HepG2 (cell line): ENCODE data around the gene B3GNT8. TPM values are rescaled to one million over a fixed set of nuclear protein-coding genes. Genes with fewer than 3 reads are reported as not detected.

ENCODE experiments used
- ATAC-seq: fragments of 200-7000 bp; cut with Tn5 transposase; 3 replicates; pipeline ENCODE4 v1.9.1; 2020; ENCODE audit warnings: mild to moderate bottlenecking, moderate library complexity
- BruUV-seq: library from RNA; stranded (reverse); fragments of 400-500 nt; replicated peaks from 2 replicates; lab custom pipeline; 2021; lab: Mats Ljungman, UMichigan
- CTCF ChIA-PET: fragments of 300-600 bp; formaldehyde crosslinking; extraction: SDS; loops from one replicate; lab custom pipeline; 2021; ENCODE audit warnings: low total read pairs, inconsistent platforms, low intra/inter-chr PET ratio; lab: Yijun Ruan, JAX
- POLR2A ChIA-PET: fragments of 350-600 bp; sonication (Branson Sonifier 250); formaldehyde crosslinking; loops from one replicate; lab custom pipeline; 2020; ENCODE audit warnings: antibody characterized with exemption, inconsistent platforms; lab: Yijun Ruan, JAX
- DNase-seq: peaks from one replicate; pipeline ENCODE4 v3.0.0-alpha.2; 2015; ENCODE audit warnings: low spot score
- FAIRE-seq: peaks from 3 replicates; lab custom pipeline; 2011; peaks lifted over from hg19 to GRCh38; lab: Jason Lieb, UNC
- H2AFZ ChIP-seq: one replicate; pipeline ENCODE4 v1.6.1; 2011; ENCODE audit warnings: low read length, inconsistent platforms
- H3K27ac ChIP-seq: fragments of 300-600 bp; 3 replicates; pipeline ENCODE4 v1.8.0; 2011; ENCODE audit warnings: mixed run types, mild to moderate bottlenecking, mixed read lengths, low read length, inconsistent platforms; ENCODE audit not compliant: insufficient read depth; ENCODE audit errors: extremely low read length
- H3K27me3 ChIP-seq, 2 experiments: fragments of 200-600 bp in 1 of 2; 2 replicates in 1 of 2; 3 replicates in 1 of 2; pipeline versions ENCODE4 v1.6.0 to v1.8.0; 2011; ENCODE audit warnings: low read length in 2 of 2, mild to moderate bottlenecking in 2 of 2, moderate library complexity in 2 of 2, inconsistent platforms in 1 of 2; ENCODE audit not compliant: insufficient read depth in 2 of 2, control insufficient read depth in 1 of 2
- H3K36me3 ChIP-seq, 2 experiments: fragments of 200-600 bp in 1 of 2; replicated peaks in 1 of 2; 2 replicates in 1 of 2; 3 replicates in 1 of 2; pipeline versions ENCODE4 v1.5.1 to v1.8.0; 2011; ENCODE audit warnings: low read length in 2 of 2, inconsistent platforms in 1 of 2; ENCODE audit not compliant: insufficient read depth in 2 of 2, control insufficient read depth in 1 of 2
- H3K4me1 ChIP-seq: 2 replicates; pipeline ENCODE4 v1.5.1; 2012; ENCODE audit warnings: low read length, inconsistent platforms; ENCODE audit not compliant: insufficient read depth
- H3K4me2 ChIP-seq: 2 replicates; pipeline ENCODE4 v1.6.0; 2011; ENCODE audit warnings: low read depth, low read length, inconsistent platforms
- H3K4me3 ChIP-seq, 3 experiments: fragments of 200-600 bp in 1 of 3; sonication (generic), shearing (Covaris generic) in 1 of 3; replicated peaks in 1 of 3; 2 replicates each; pipeline ENCODE4 v1.5.1; 2011 to 2016; ENCODE audit warnings: low read length in 3 of 3, inconsistent platforms in 2 of 3, low read depth in 2 of 3, mild to moderate bottlenecking in 2 of 3, control low read depth in 1 of 3, mixed read lengths in 1 of 3; ENCODE audit not compliant: insufficient read depth in 1 of 3
- H3K79me2 ChIP-seq: one replicate; pipeline ENCODE4 v1.6.1; 2011; ENCODE audit warnings: low read length, inconsistent platforms; ENCODE audit not compliant: insufficient read depth
- H3K9ac ChIP-seq: 2 replicates; pipeline ENCODE4 v1.6.0; 2011; ENCODE audit warnings: mild to moderate bottlenecking, low read depth, low read length, inconsistent platforms; ENCODE audit not compliant: insufficient read depth
- H3K9me3 ChIP-seq: 2 replicates; pipeline ENCODE4 v1.5.1; 2012; ENCODE audit warnings: mild to moderate bottlenecking, low read length
- H4K20me1 ChIP-seq: 2 replicates; pipeline ENCODE4 v1.6.0; 2011; ENCODE audit warnings: inconsistent platforms, mild to moderate bottlenecking, low read length, moderate library complexity; ENCODE audit not compliant: insufficient read depth
- AGO2 ChIP-seq: fragments of 200-400 bp; formaldehyde crosslinking; optimal IDR thresholded peaks from 2 replicates; pipeline ENCODE3; 2017; ENCODE audit warnings: mild to moderate bottlenecking, low read depth, low read length, moderate library complexity
- CHD2 ChIP-seq: IDR thresholded peaks from 2 replicates; pipeline ENCODE4 v1.6.1; 2011; ENCODE audit warnings: low read depth, low read length, improper control_type of control experiment
- E2F1 ChIP-seq: sonication (generic); formaldehyde crosslinking; IDR thresholded peaks from 2 replicates; pipeline ENCODE4 v1.5.0; 2020; ENCODE audit warnings: missing genetic modification reagents
- RFXANK ChIP-seq: IDR thresholded peaks from 2 replicates; pipeline ENCODE4 v1.6.1; 2016
- ZBTB14 ChIP-seq: sonication (generic); formaldehyde crosslinking; IDR thresholded peaks from 2 replicates; pipeline ENCODE4 v1.4.0; 2020; ENCODE audit warnings: missing genetic modification reagents
- WGBS: methylation state at CpG from one replicate; pipeline ENCODE4 v1.1.6; 2017; ENCODE audit warnings: low lambda C conversion rate; 5-methylcytosine and 5-hydroxymethylcytosine counted together
- in situ Hi-C: cut with HindIII; loops from 2 replicates; pipeline ENCODE4 v1.10.0; 2017; ENCODE audit warnings: low pct_unique_long_range_greater_than_20kb; ENCODE audit not compliant: extremely low pct_ligation_motif_present
- intact Hi-C: fragments of 100-400 bp; cut with micrococcal nuclease; formaldehyde crosslinking; loops from one replicate; pipeline ENCODE4 v1.10.0; 2022; ENCODE audit not compliant: unreplicated experiment
- polyA plus RNA-seq, 8 experiments: library from polyadenylated mRNA; depleted of rRNA in 3 of 8; stranded (reverse) in 7 of 8; unstranded in 1 of 8; fragments of >200 nt; fragmentation: Illumina TruSeq in 4 of 8; extraction: Trizol in 4 of 8; gene quantifications; 2 replicates each; pipeline versions ENCODE4 v1.2.1 to v1.2.3, GENCODE V29; 2011 to 2016; ENCODE audit warnings: low read depth in 4 of 8, missing spikeins in 1 of 8, mixed read lengths in 1 of 8; ENCODE audit not compliant: insufficient read depth in 1 of 8
- total RNA-seq, 5 experiments: library from RNA; depleted of rRNA; stranded (reverse); fragments of >200 nt; fragmentation: Illumina TruSeq; extraction: Trizol; gene quantifications; 2 replicates each; pipeline ENCODE4 v1.2.3, GENCODE V29; 2016; ENCODE audit warnings: low read depth in 1 of 5

B3GNT8 gene
- total and polyA plus RNA-seq, 2 of the 13 experiments (the other 11 are each of a cell fraction or from before 2014, with no cell fraction given) = 0.26 to 1.9 TPM

- FAIRE-seq (no peak), DNase-seq (no peak)
- no peak overlapping the region for H3K27ac ChIP-seq
- no peak overlapping the region for H2AFZ ChIP-seq
- no peak overlapping the region for H3K9ac ChIP-seq
- 86% methylated on average over 11 of the region's 11 CpGs for WGBS
- no peak overlapping the region for H3K4me2 ChIP-seq
- peaks cover 20 to 29% of the 10 kb centered on the region in 2 experiments; a peak in 4 of 5 replicates for H3K36me3 ChIP-seq
- H3K79me2 ChIP-seq = peaks cover 13% of the 10 kb centered on the region
- intact Hi-C loops (no loop called here), in situ Hi-C loops (no loop called here)
- peaks cover 30% of the 10 kb centered on the region for H3K4me1 ChIP-seq
- H3K9me3 ChIP-seq = no peaks in the 10 kb centered on the region
- H3K4me3 ChIP-seq = no peak overlapping the region
- TF ChIP-seq E2F1 (CRISPR knock-in tag) = no peak
- TF ChIP-seq ZBTB14 (CRISPR knock-in tag) = no peak
- no peak for TF ChIP-seq RFXANK
- TF ChIP-seq, all 625 proteins: peak for 0
- Histone ChIP-seq H4K20me1 (no peaks in the 10 kb centered on the region), H3K27me3 (no peaks in the 10 kb centered on the region)
- no peak for ATAC-seq
- BruUV-seq = no TSS peak
- ChIA-PET CTCF (no interaction called here), POLR2A (no interaction called here)
Observed at GRCh38 chr19:41391618-41392017, 35.6 kb downstream of the B3GNT8 start.

- ChIA-PET POLR2A (no interaction called here), CTCF (no interaction called here)
- BruUV-seq = no TSS peak
- intact Hi-C loops = no loop called here
- Histone ChIP-seq H2AFZ (no peak overlapping the region), H3K9me3 (no peaks in the 10 kb centered on the region), H3K79me2 (no peaks in the 10 kb centered on the region), H3K27ac (no peak overlapping the region), H3K36me3 (peaks cover 16 to 29% of the 10 kb centered on the region in 2 experiments; a peak in 4 of 5 replicates), H3K4me1 (peaks cover 9% of the 10 kb centered on the region; the same call in 1 of the 2 replicates), H3K27me3 (no peaks in the 10 kb centered on the region), H3K4me2 (no peak overlapping the region), H3K9ac (no peak overlapping the region), H4K20me1 (no peaks in the 10 kb centered on the region), H3K4me3 (no peak overlapping the region)
- FAIRE-seq (no peak), DNase-seq (no peak), ATAC-seq (no peak)
- 91% methylated on average over 9 of the region's 13 CpGs for WGBS
- TF ChIP-seq AGO2 = peak; percentile 19
- TF ChIP-seq CHD2 = no peak
- in situ Hi-C loops = no loop called here
Observed at GRCh38 chr19:41386442-41386841, 40.7 kb downstream of the B3GNT8 start.
